ENCODE results near the gene PARP2. TPM values are rescaled to one million over a fixed set of nuclear protein-coding genes. Genes with fewer than 3 reads are reported as not detected.
A peak's percentile ranks its signal among the peaks of the same experiment; 100 is the strongest.
"Not testable (repeated sequence)": the region's sequence is repeated elsewhere in the genome, so short reads cannot be mapped to it uniquely, and the experiment has no call there.

The PARP2 gene
- total and polyA plus RNA-seq, 8 donors = 18.0 to 68.4 (median 59.0) TPM

GRCh38 chr14:20332788-20333493 lies 10.5 kb upstream of the PARP2 start, which contains the start of gene CCNB1IP1:
CCNB1IP1 (minus strand) TSS chr14:20333279; CDS start chr14:20316523, 16,756 bp downstream.
- intact Hi-C loops (cut with DNase I) = no loop called here

GRCh38 chr14:20333494-20333841 lies 10.0 kb upstream of the PARP2 start:
- peaks cover 5 to 27% of the 10 kb centered on the region in 2 donors for H3K4me1 ChIP-seq
- H3K9me3 ChIP-seq = no peaks in the 10 kb centered on the region
- H3K36me3 ChIP-seq = peaks cover 0 to 8% of the 10 kb centered on the region in 2 donors
- H3K27ac ChIP-seq = peak overlapping the region; percentile 77 to 84
- ATAC-seq (no peak), DNase-seq (no peak)
- TF ChIP-seq, protein P1, sequence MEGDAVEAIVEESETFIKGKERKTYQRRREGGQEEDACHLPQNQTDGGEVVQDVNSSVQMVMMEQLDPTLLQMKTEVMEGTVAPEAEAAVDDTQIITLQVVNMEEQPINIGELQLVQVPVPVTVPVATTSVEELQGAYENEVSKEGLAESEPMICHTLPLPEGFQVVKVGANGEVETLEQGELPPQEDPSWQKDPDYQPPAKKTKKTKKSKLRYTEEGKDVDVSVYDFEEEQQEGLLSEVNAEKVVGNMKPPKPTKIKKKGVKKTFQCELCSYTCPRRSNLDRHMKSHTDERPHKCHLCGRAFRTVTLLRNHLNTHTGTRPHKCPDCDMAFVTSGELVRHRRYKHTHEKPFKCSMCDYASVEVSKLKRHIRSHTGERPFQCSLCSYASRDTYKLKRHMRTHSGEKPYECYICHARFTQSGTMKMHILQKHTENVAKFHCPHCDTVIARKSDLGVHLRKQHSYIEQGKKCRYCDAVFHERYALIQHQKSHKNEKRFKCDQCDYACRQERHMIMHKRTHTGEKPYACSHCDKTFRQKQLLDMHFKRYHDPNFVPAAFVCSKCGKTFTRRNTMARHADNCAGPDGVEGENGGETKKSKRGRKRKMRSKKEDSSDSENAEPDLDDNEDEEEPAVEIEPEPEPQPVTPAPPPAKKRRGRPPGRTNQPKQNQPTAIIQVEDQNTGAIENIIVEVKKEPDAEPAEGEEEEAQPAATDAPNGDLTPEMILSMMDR (IDR thresholded peaks at IDR 0.05) = no peak
- peak overlapping the region; percentile 59 to 69 for H3K4me3 ChIP-seq
- no peaks in the 10 kb centered on the region for H3K27me3 ChIP-seq
- intact Hi-C loops (cut with DNase I) = no loop called here

More at GRCh38 chr14:20332788-20333493, 10.5 kb upstream of the PARP2 start, which contains the start of gene CCNB1IP1:
- Histone ChIP-seq H3K36me3 (peaks cover 0 to 8% of the 10 kb centered on the region in 2 donors), H3K27me3 (no peaks in the 10 kb centered on the region), H3K27ac (peak within 1 kb of the TSS; percentile 77 to 84), H3K4me1 (peaks cover 5 to 27% of the 10 kb centered on the region in 2 donors), H3K4me3 (peak within 1 kb of the TSS; percentile 59 to 69), H3K9me3 (no peaks in the 10 kb centered on the region)
- DNase-seq = peak in 3 of 4 donors; percentile 46 to 92 (median 80)
- peak; percentile 98 for ATAC-seq
- TF ChIP-seq, protein P1 (IDR thresholded peaks at IDR 0.05) = no peak

- ATAC-seq = no peak
Measured at GRCh38 chr14:20334017-20334416, 9.4 kb upstream of the PARP2 start.

GRCh38 chr14:20341032-20341431 lies 2.4 kb upstream of the PARP2 start:
- ATAC-seq; intact Hi-C loops (cut with DNase I); H3K27me3 ChIP-seq; DNase-seq; H3K4me3 ChIP-seq; H3K27ac ChIP-seq; H3K9me3 ChIP-seq: not testable (repeated sequence)
- H3K36me3 ChIP-seq = peaks cover 0 to 11% of the 10 kb centered on the region in 2 donors
- peaks cover 0 to 10% of the 10 kb centered on the region in 2 donors for H3K4me1 ChIP-seq

More at GRCh38 chr14:20334017-20334416, 9.4 kb upstream of the PARP2 start:
- intact Hi-C loops (cut with DNase I) = no loop called here
- no peak for DNase-seq
- no peaks in the 10 kb centered on the region for H3K27me3 ChIP-seq
- peaks cover 0 to 5% of the 10 kb centered on the region in 2 donors for H3K36me3 ChIP-seq
- H3K9me3 ChIP-seq = no peaks in the 10 kb centered on the region
- peak overlapping the region in 1 of 2 donors; percentile 84 for H3K27ac ChIP-seq
- TF ChIP-seq, protein P1 (IDR thresholded peaks at IDR 0.05) = no peak
- H3K4me1 ChIP-seq = peaks cover 5 to 27% of the 10 kb centered on the region in 2 donors
- H3K4me3 ChIP-seq = no peak overlapping the region

GRCh38 chr14:20341646-20342045 lies 1.8 kb upstream of the PARP2 start:
- peaks cover 0 to 15% of the 10 kb centered on the region in 2 donors for H3K36me3 ChIP-seq
- ATAC-seq = no peak
- peaks cover 0 to 10% of the 10 kb centered on the region in 2 donors for H3K4me1 ChIP-seq
- H3K4me3 ChIP-seq = peak overlapping the region; percentile 48 to 78
- no peaks in the 10 kb centered on the region for H3K9me3 ChIP-seq
- peak overlapping the region; percentile 86 to 93 for H3K27ac ChIP-seq
- intact Hi-C loops (cut with DNase I) = no loop called here
- H3K27me3 ChIP-seq = no peaks in the 10 kb centered on the region
- TF ChIP-seq, protein P1 (IDR thresholded peaks at IDR 0.05) = no peak
- no peak for DNase-seq

Data from left lung (tissue), 10 donors.